DND-41 (cell line): Measurements from ENCODE around the gene PAPPA2.

Experiments
- EZH2 ChIP-seq: IDR thresholded peaks from 3 replicates; pipeline ENCODE4 v1.6.1; 2012; ENCODE audit warnings: borderline replicate concordance, low read depth, mild to moderate bottlenecking, moderate library complexity, low read length, inconsistent platforms; ENCODE audit not compliant: severe bottlenecking
- TF ChIP-seq, protein P1 (sequence below): IDR thresholded peaks from 2 replicates; pipeline ENCODE4 v1.5.1; 2012; ENCODE audit warnings: borderline replicate concordance, low read length, moderate library complexity, mild to moderate bottlenecking; ENCODE audit not compliant: poor library complexity, severe bottlenecking; ENCODE audit errors: extremely low read depth

DNA sequence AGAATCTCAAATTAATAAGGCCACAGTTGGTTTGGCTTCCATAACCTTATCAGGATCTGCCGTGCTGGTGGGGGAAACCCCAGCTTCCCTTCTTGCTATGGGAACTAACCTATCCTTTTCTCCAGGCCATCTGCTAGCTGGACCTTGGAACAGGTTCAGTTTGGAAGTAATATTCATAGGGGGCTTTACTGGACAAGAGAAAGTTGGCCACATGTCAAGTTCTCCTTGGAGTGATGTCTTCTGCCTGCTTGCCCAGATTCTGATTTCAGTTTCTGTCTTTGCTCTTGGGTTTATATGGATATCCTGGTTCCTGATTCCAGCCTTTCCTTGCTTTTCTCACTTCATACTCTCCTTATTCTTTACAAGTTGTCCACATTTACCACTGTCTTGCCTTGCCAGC lies 421.9 kb downstream of the PAPPA2 start:
- TF ChIP-seq EZH2, result no peak
- TF ChIP-seq, protein P1, sequence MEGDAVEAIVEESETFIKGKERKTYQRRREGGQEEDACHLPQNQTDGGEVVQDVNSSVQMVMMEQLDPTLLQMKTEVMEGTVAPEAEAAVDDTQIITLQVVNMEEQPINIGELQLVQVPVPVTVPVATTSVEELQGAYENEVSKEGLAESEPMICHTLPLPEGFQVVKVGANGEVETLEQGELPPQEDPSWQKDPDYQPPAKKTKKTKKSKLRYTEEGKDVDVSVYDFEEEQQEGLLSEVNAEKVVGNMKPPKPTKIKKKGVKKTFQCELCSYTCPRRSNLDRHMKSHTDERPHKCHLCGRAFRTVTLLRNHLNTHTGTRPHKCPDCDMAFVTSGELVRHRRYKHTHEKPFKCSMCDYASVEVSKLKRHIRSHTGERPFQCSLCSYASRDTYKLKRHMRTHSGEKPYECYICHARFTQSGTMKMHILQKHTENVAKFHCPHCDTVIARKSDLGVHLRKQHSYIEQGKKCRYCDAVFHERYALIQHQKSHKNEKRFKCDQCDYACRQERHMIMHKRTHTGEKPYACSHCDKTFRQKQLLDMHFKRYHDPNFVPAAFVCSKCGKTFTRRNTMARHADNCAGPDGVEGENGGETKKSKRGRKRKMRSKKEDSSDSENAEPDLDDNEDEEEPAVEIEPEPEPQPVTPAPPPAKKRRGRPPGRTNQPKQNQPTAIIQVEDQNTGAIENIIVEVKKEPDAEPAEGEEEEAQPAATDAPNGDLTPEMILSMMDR, result no peak
